ENCODE measurements around the gene DUSP6. TPM values are rescaled to one million over a fixed set of nuclear protein-coding genes. Genes with fewer than 3 reads are reported as not detected.

DUSP6 gene
- total and polyA plus RNA-seq, 2 of the 13 experiments (the other 11 are each of a cell fraction or from before 2014, with no cell fraction given) = 40.9 to 161 TPM

- ATAC-seq (no peak), FAIRE-seq (no peak), DNase-seq (ENCODE audit: low spot score) (no peak)
- Histone ChIP-seq H3K79me2 (ENCODE audit: insufficient read depth, low read length) (no peaks in the 10 kb centered on the region), H3K36me3 (replicated peaks in 1 of 2; ENCODE audit: control insufficient read depth in 1 of 2, insufficient read depth in 2 of 2, low read length in 2 of 2) (no peaks in the 10 kb centered on the region), H2AFZ (ENCODE audit: low read length) (no peak overlapping the region), H3K9ac (ENCODE audit: insufficient read depth, low read depth, low read length) (peak overlapping the region; percentile 57; the same call in 1 of the 2 replicates), H3K4me1 (ENCODE audit: insufficient read depth, low read length) (peaks cover 100% of the 10 kb centered on the region), H3K4me2 (ENCODE audit: low read depth, low read length) (peak overlapping the region; percentile 89; the same call in 1 of the 2 replicates), H3K4me3 (replicated peaks in 1 of 3; ENCODE audit: insufficient read depth in 1 of 3, low read depth in 2 of 3, low read length in 3 of 3) (peak overlapping the region in 1 of 3 experiments; percentile 1; a peak in 1 of 6 replicates), H3K9me3 (ENCODE audit: low read length) (no peaks in the 10 kb centered on the region), H3K27ac (ENCODE audit: extremely low read length, insufficient read depth, low read length) (peak overlapping the region; percentile 81), H3K27me3 (ENCODE audit: control insufficient read depth in 1 of 2, insufficient read depth in 2 of 2, low read length in 2 of 2) (no peaks in the 10 kb centered on the region), H4K20me1 (ENCODE audit: insufficient read depth, low read length) (no peaks in the 10 kb centered on the region)
- POLR2A ChIA-PET = interaction anchor here (1.0 to 17.8 kb wide), 3 partner anchors 9 to 27 kb away, joined by 3 to 430 read pairs (median 3); partner anchors contain the start of gene DUSP6
- no TSS peak for BruUV-seq (replicated peaks)
- CTCF ChIA-PET (ENCODE audit: low intra/inter-chr PET ratio, low total read pairs) = no interaction called here
- in situ Hi-C loops (cut with HindIII; ENCODE audit: extremely low pct_ligation_motif_present, low pct_unique_long_range_greater_than_20kb) = no loop called here
- TF ChIP-seq ZNF629 (CRISPR knock-in tag; conservative IDR thresholded peaks at IDR 0.05) (peak; percentile 70), ZNF816 (CRISPR knock-in tag; IDR thresholded peaks at IDR 0.05; ENCODE audit: borderline replicate concordance) (no peak)
- WGBS (ENCODE audit: low lambda C conversion rate) = 83% methylated on average over 5 of the region's 5 CpGs
- intact Hi-C loops (cut with micrococcal nuclease; ENCODE audit: unreplicated experiment) = no loop called here
Measured at GRCh38 chr12:89382328-89382727, 30.0 kb upstream of the DUSP6 start.

GRCh38 chr12:89379839-89380467 is 27.7 kb upstream of the DUSP6 start:
- in situ Hi-C loops (cut with HindIII; ENCODE audit: extremely low pct_ligation_motif_present, low pct_unique_long_range_greater_than_20kb) (no loop called here), intact Hi-C loops (cut with micrococcal nuclease; ENCODE audit: unreplicated experiment) (loop anchor here (5.0 kb wide), 1 partner anchor 147 kb away; the partner anchor contains the start of gene POC1B)
- Histone ChIP-seq H3K27me3 (ENCODE audit: control insufficient read depth in 1 of 2, insufficient read depth in 2 of 2, low read length in 2 of 2) (no peaks in the 10 kb centered on the region), H3K27ac (ENCODE audit: extremely low read length, insufficient read depth, low read length) (peak overlapping the region; percentile 61), H2AFZ (ENCODE audit: low read length) (no peak overlapping the region), H3K79me2 (ENCODE audit: insufficient read depth, low read length) (no peaks in the 10 kb centered on the region), H3K4me2 (ENCODE audit: low read depth, low read length) (peak overlapping the region; percentile 70), H3K9ac (ENCODE audit: insufficient read depth, low read depth, low read length) (peak overlapping the region; percentile 13; the same call in 1 of the 2 replicates), H3K4me3 (replicated peaks in 1 of 3; ENCODE audit: insufficient read depth in 1 of 3, low read depth in 2 of 3, low read length in 3 of 3) (peak overlapping the region; percentile 20 to 45 (median 24); a peak in 2 of 6 replicates), H3K9me3 (ENCODE audit: low read length) (no peaks in the 10 kb centered on the region), H4K20me1 (ENCODE audit: insufficient read depth, low read length) (no peaks in the 10 kb centered on the region), H3K4me1 (ENCODE audit: insufficient read depth, low read length) (peaks cover 100% of the 10 kb centered on the region), H3K36me3 (replicated peaks in 1 of 2; ENCODE audit: control insufficient read depth in 1 of 2, insufficient read depth in 2 of 2, low read length in 2 of 2) (no peaks in the 10 kb centered on the region)
- no TSS peak for BruUV-seq (replicated peaks)
- 35% methylated on average over 5 of the region's 5 CpGs for WGBS (ENCODE audit: low lambda C conversion rate)
- POLR2A ChIA-PET = interaction anchor here (0.9 to 17.8 kb wide), 10 partner anchors 11 to 72 kb away, joined by 3 to 430 read pairs (median 4); partner anchors contain the start of gene DUSP6
- DNase-seq (ENCODE audit: low spot score) = no peak
- CTCF ChIA-PET (ENCODE audit: low intra/inter-chr PET ratio, low total read pairs) = no interaction called here
- no peak for ATAC-seq
- no peak for FAIRE-seq
- TF ChIP-seq ZNF136 (CRISPR knock-in tag; IDR thresholded peaks at IDR 0.05; ENCODE audit: low read depth) (no peak), HNRNPK (IDR thresholded peaks at IDR 0.05; ENCODE audit: low read depth, low read length, poor library complexity, severe bottlenecking) (peak; percentile 84), JDP2 (CRISPR knock-in tag; IDR thresholded peaks at IDR 0.05; ENCODE audit: borderline replicate concordance) (no peak), ISX (CRISPR knock-in tag; conservative IDR thresholded peaks at IDR 0.05) (no peak), ZNF710 (CRISPR knock-in tag; IDR thresholded peaks at IDR 0.05; ENCODE audit: borderline replicate concordance) (0 out of 2 replicates have a peak, but pooled peaks have one; percentile 26), CREB3 (CRISPR knock-in tag; IDR thresholded peaks at IDR 0.05) (no peak), ZSCAN31 (CRISPR knock-in tag; IDR thresholded peaks at IDR 0.05; ENCODE audit: low read depth) (0 out of 2 replicates have a peak, but pooled peaks have one; percentile 13), MZF1 (CRISPR knock-in tag; IDR thresholded peaks at IDR 0.05; ENCODE audit: borderline replicate concordance) (no peak), MAFF (IDR thresholded peaks at IDR 0.05; ENCODE audit: low read depth, low read length) (peak; percentile 81), SKI (IDR thresholded peaks at IDR 0.05; ENCODE audit: partially characterized antibody) (no peak), MAFK (conservative IDR thresholded peaks at IDR 0.05 in 1 of 2, IDR thresholded peaks at IDR 0.05 in 1 of 2; ENCODE audit: low read length in 2 of 2) (peak; percentile 81)
